Esophagus muscularis mucosa (tissue), 4 donors: ENCODE results near the gene TUT4.

ENCODE experiments used
- CTCF ChIP-seq, 3 experiments: fragments of 200-600 bp in 2 of 3; fragments of 450-650 bp in 1 of 3; sonication (generic) in 2 of 3; IDR thresholded peaks; one replicate each; pipeline ENCODE4 v1.5.1; 2017 to 2019; ENCODE audit warnings: antibody characterized with exemption in 3 of 3, mild to moderate bottlenecking in 2 of 3, moderate library complexity in 1 of 3
- EP300 ChIP-seq: sonication (generic); formaldehyde crosslinking; IDR thresholded peaks from one replicate; pipeline ENCODE4 v1.6.1; 2017; ENCODE audit warnings: antibody characterized with exemption
- POLR2A ChIP-seq: fragments of 450-650 bp; IDR thresholded peaks from one replicate; pipeline ENCODE4 v1.6.1; 2017; ENCODE audit warnings: antibody characterized with exemption, moderate library complexity, mild to moderate bottlenecking, low read depth
- POLR2AphosphoS5 ChIP-seq, 2 donors: sonication (generic); formaldehyde crosslinking; IDR thresholded peaks; one replicate each; pipeline ENCODE4 v1.6.1; 2017; ENCODE audit warnings: antibody characterized with exemption in 2 of 2

GRCh38 chr1:52556641-52557360 lies 3.9 kb upstream of the TUT4 start:
- TF ChIP-seq EP300 (no peak), CTCF (IDR thresholded peaks at IDR 0.05) (no peak), POLR2A (no peak), POLR2AphosphoS5 (IDR thresholded peaks at IDR 0.05) (no peak)
